ENCODE results near the gene NEO1. TPM values are rescaled to one million over a fixed set of nuclear protein-coding genes. Genes with fewer than 3 reads are reported as not detected.

Gene NEO1
- total RNA-seq, 5 donors from 2014 or later (not counting 1 experiment from before 2014, with no cell fraction given): 5.0 to 16.6 (median 10.2) TPM

DNA sequence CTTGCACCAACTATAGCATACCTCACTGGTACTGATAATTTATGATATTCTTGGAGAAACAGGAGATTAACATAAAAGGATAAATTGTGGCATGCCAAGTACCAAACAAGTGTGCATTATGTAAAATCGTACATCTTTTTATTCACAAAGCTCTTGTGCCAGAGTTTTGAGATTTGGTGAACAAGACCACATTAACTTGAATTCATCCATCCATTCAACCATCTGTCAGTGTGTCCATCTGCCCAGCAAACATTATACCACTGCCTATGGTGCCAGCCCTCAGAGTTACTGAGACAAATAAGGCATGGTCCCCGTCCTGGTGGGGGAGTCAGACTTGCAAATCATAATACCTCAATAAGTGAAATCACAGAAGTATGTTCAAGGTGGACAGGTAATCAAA lies 17.0 kb upstream of the NEO1 start:
- Mint-ChIP-seq H3K27ac (no peak overlapping the region), H3K9me3 (no peaks in the 10 kb centered on the region)
- CTCF ChIA-PET: no interaction called here

DNA sequence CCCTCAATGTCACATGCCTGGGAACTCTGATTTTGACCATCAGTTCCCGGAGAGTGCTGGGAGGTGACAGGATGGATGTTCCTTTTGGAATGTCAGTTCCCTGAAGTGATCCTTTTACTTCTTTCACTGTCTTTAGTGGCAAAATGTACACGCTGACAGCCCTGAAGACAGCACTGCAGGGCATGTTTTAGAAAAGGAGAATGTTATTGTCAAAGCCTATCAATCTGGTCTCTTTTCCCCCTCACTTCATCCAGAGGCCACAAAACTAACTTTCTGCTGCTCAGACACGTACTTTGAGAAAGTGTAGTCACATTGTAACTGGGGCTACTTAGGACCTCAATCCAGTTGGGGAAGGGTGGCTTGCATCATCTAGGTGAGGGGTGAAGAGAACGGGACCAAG lies 14.0 kb upstream of the NEO1 start:
- H3K27ac ChIP-seq (ENCODE audit: low read length): no peak overlapping the region
- H3K36me3 ChIP-seq (ENCODE audit: control insufficient read depth in 2 of 2, extremely low read depth in 1 of 2, insufficient read depth in 1 of 2, low read length in 1 of 2): no peaks in the 10 kb centered on the region
- Mint-ChIP-seq H3K4me1 (no peaks in the 10 kb centered on the region), H3K27ac (no peak overlapping the region), H3K9me3 (no peaks in the 10 kb centered on the region), H3K4me3 (no peak overlapping the region), H3K27me3 (peaks cover 2 to 8% of the 10 kb centered on the region in 2 donors), H3K36me3 (no peaks in the 10 kb centered on the region)
- no peak for DNase-seq
- CTCF ChIA-PET: interaction anchor here in 1 of 2 donors (1.1 kb wide), 1 partner anchor 17 kb away, joined by 3 read pairs; no protein-coding TSS in a partner anchor
- WGBS (ENCODE audit: insufficient coverage): no CpG with 5 or more reads among the region's 4 CpGs
- H3K4me3 ChIP-seq (ENCODE audit: control insufficient read depth in 1 of 2, extremely low read depth in 1 of 2, low read length in 1 of 2): no peak overlapping the region
- no peaks in the 10 kb centered on the region for H3K4me1 ChIP-seq (ENCODE audit: control insufficient read depth in 1 of 2, extremely low read depth in 1 of 2, insufficient read depth in 2 of 2, low read length in 2 of 2)
- ATAC-seq (replicated peaks in 1 of 4): no peak
- peaks cover 0 to 17% of the 10 kb centered on the region in 2 experiments for H3K27me3 ChIP-seq (replicated peaks in 1 of 2; ENCODE audit: control insufficient read depth in 2 of 2, extremely low read depth in 1 of 2, insufficient read depth in 2 of 2, low read length in 1 of 2)
- H3K9me3 ChIP-seq: no peaks in the 10 kb centered on the region
- POLR2A ChIA-PET: no interaction called here

More for the DNA sequence above, 17.0 kb upstream of the NEO1 start:
- no peak for ATAC-seq (replicated peaks in 1 of 4)
- Histone ChIP-seq H3K27ac (ENCODE audit: low read length) (no peak overlapping the region), H3K36me3 (ENCODE audit: control insufficient read depth in 2 of 2, extremely low read depth in 1 of 2, insufficient read depth in 1 of 2, low read length in 1 of 2) (no peaks in the 10 kb centered on the region), H3K27me3 (replicated peaks in 1 of 2; ENCODE audit: control insufficient read depth in 2 of 2, extremely low read depth in 1 of 2, insufficient read depth in 2 of 2, low read length in 1 of 2) (peaks cover 4 to 20% of the 10 kb centered on the region in 2 experiments), H3K9me3 (no peaks in the 10 kb centered on the region), H3K4me3 (ENCODE audit: control insufficient read depth in 1 of 2, extremely low read depth in 1 of 2, low read length in 1 of 2) (no peak overlapping the region), H3K4me1 (ENCODE audit: control insufficient read depth in 1 of 2, extremely low read depth in 1 of 2, insufficient read depth in 2 of 2, low read length in 2 of 2) (no peaks in the 10 kb centered on the region)
- no peak for DNase-seq
- Mint-ChIP-seq H3K36me3 (no peaks in the 10 kb centered on the region), H3K27me3 (peaks cover 12 to 17% of the 10 kb centered on the region in 2 donors), H3K4me3 (no peak overlapping the region), H3K4me1 (no peaks in the 10 kb centered on the region)
- POLR2A ChIA-PET: no interaction called here
- no CpG with 5 or more reads among the region's 2 CpGs for WGBS (ENCODE audit: insufficient coverage)

DNA sequence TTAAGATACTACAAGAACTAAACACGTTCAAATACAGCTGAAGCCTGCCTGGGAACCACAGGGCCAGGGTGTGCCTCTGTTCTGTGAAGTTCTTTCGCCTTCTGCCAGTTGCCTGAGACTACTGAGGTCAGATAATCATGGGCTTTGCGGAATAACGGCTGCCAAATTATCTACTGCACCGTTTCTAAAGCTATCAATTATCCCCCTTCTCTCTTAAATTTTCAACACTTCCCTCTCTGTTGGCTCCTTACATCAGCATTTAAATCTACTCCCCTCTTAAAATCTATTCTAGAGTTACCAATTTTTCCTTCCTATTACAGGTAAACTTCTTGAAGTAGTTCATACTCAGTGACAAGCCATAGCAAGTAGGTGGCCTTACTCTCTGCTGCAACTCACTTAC lies 6.2 kb upstream of the NEO1 start:
- Histone ChIP-seq H3K4me1 (ENCODE audit: control insufficient read depth in 1 of 2, extremely low read depth in 1 of 2, insufficient read depth in 2 of 2, low read length in 2 of 2) (no peaks in the 10 kb centered on the region), H3K36me3 (ENCODE audit: control insufficient read depth in 2 of 2, extremely low read depth in 1 of 2, insufficient read depth in 1 of 2, low read length in 1 of 2) (no peaks in the 10 kb centered on the region), H3K4me3 (ENCODE audit: control insufficient read depth in 1 of 2, extremely low read depth in 1 of 2, low read length in 1 of 2) (no peak overlapping the region), H3K9me3 (no peaks in the 10 kb centered on the region), H3K27me3 (replicated peaks in 1 of 2; ENCODE audit: control insufficient read depth in 2 of 2, extremely low read depth in 1 of 2, insufficient read depth in 2 of 2, low read length in 1 of 2) (peaks cover 4 to 9% of the 10 kb centered on the region in 2 experiments), H3K27ac (ENCODE audit: low read length) (no peak overlapping the region)
- Mint-ChIP-seq H3K4me3 (no peak overlapping the region), H3K27ac (no peak overlapping the region), H3K27me3 (peaks cover 3 to 8% of the 10 kb centered on the region in 2 donors), H3K36me3 (no peaks in the 10 kb centered on the region), H3K9me3 (no peaks in the 10 kb centered on the region), H3K4me1 (peaks cover 2 to 3% (median 2%) of the 10 kb centered on the region in 3 donors)
- ChIA-PET POLR2A (no interaction called here), CTCF (interaction anchor here in 1 of 2 donors (0.6 kb wide), 1 partner anchor 9 kb away, joined by 3 read pairs; no protein-coding TSS in a partner anchor)
- no peak for DNase-seq
- ATAC-seq (replicated peaks in 1 of 4): no peak
- WGBS (ENCODE audit: insufficient coverage): 68% methylated on average over 5 of the region's 5 CpGs

DNA sequence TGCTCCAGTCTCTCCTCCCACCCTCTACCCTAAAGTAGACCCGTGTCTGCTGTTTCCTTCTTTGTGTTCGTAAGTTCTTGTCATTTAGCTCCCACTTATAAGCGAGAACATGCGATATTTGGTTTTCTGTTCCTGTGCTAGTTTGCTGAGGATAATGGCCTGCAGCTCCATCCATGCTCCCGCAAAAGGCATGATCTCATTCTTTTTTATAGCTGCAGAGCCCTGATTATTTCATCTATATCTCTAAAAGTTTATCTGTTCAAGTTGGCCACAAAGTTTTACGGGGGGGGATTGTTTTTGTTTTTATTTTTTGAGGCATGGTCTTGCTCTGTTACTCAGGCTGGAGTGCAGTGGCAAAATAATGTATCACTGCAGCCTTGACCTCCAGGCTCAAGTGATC lies 4.4 kb upstream of the NEO1 start:
- H3K36me3 Mint-ChIP-seq: no peaks in the 10 kb centered on the region
- POLR2A ChIA-PET: no interaction called here
- CTCF ChIA-PET: interaction anchor here in 1 of 2 donors (0.5 kb wide), 1 partner anchor 17 kb away, joined by 3 read pairs; no protein-coding TSS in a partner anchor
- H3K27ac ChIP-seq (ENCODE audit: low read length): no peak overlapping the region
- DNase-seq: no peak
- no peak overlapping the region for H3K27ac Mint-ChIP-seq
- H3K9me3 ChIP-seq: no peaks in the 10 kb centered on the region
- peaks cover 4 to 16% of the 10 kb centered on the region in 2 experiments for H3K27me3 ChIP-seq (replicated peaks in 1 of 2; ENCODE audit: control insufficient read depth in 2 of 2, extremely low read depth in 1 of 2, insufficient read depth in 2 of 2, low read length in 1 of 2)
- 100% methylated on average over 1 of the region's 6 CpGs for WGBS (ENCODE audit: insufficient coverage)
- peaks cover 3 to 8% of the 10 kb centered on the region in 2 donors for H3K27me3 Mint-ChIP-seq
- H3K9me3 Mint-ChIP-seq: no peaks in the 10 kb centered on the region
- H3K4me3 ChIP-seq (ENCODE audit: control insufficient read depth in 1 of 2, extremely low read depth in 1 of 2, low read length in 1 of 2): no peak overlapping the region
- H3K4me3 Mint-ChIP-seq: no peak overlapping the region
- H3K4me1 Mint-ChIP-seq: peaks cover 4 to 5% (median 5%) of the 10 kb centered on the region in 3 donors
- peaks cover 0 to 9% of the 10 kb centered on the region in 2 experiments for H3K4me1 ChIP-seq (ENCODE audit: control insufficient read depth in 1 of 2, extremely low read depth in 1 of 2, insufficient read depth in 2 of 2, low read length in 2 of 2)
- no peaks in the 10 kb centered on the region for H3K36me3 ChIP-seq (ENCODE audit: control insufficient read depth in 2 of 2, extremely low read depth in 1 of 2, insufficient read depth in 1 of 2, low read length in 1 of 2)
- no peak for ATAC-seq (replicated peaks in 1 of 4)

DNA sequence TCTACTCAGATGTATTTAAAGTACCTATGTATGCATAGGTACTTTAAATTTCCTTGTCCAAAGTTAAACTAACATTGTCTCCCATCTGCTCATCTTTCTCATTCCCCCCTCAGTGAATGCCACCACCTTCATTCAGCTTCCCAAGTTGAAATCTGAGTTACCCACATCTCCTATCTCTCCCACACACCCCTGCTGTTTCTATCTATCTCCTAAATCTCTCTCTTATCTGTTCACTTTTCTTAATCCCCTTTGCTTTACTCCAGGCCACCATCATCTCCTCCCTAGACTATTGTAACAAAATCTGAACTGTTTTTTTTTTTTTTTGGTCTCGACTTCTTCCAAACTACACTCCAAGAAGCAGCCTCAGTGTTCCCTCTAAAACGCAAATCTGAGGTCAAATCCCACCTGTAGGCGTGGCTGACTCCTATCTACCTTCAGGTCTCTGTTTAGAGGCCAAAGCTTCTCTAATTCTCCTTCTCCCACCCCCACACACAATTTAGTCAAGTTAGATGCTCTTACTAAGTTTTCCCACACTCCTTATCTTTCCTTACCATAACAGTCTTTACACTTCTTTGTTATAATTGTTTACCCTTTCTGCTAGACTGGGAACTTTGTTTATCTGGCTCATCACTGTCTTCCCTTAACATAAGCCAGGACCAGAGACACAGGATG lies 3.5 kb upstream of the NEO1 start:
- H3K4me1 Mint-ChIP-seq: peaks cover 12 to 13% (median 12%) of the 10 kb centered on the region in 3 donors
- Histone ChIP-seq H3K27ac (ENCODE audit: low read length) (no peak overlapping the region), H3K27me3 (replicated peaks in 1 of 2; ENCODE audit: control insufficient read depth in 2 of 2, extremely low read depth in 1 of 2, insufficient read depth in 2 of 2, low read length in 1 of 2) (peaks cover 9 to 20% of the 10 kb centered on the region in 2 experiments), H3K4me1 (ENCODE audit: control insufficient read depth in 1 of 2, extremely low read depth in 1 of 2, insufficient read depth in 2 of 2, low read length in 2 of 2) (peaks cover 2 to 16% of the 10 kb centered on the region in 2 experiments), H3K36me3 (ENCODE audit: control insufficient read depth in 2 of 2, extremely low read depth in 1 of 2, insufficient read depth in 1 of 2, low read length in 1 of 2) (no peaks in the 10 kb centered on the region), H3K4me3 (ENCODE audit: control insufficient read depth in 1 of 2, extremely low read depth in 1 of 2, low read length in 1 of 2) (no peak overlapping the region), H3K9me3 (no peaks in the 10 kb centered on the region)
- H3K27ac Mint-ChIP-seq: no peak overlapping the region
- H3K4me3 Mint-ChIP-seq: no peak overlapping the region
- CTCF ChIA-PET: interaction anchor here in 1 of 2 donors (0.5 kb wide), 1 partner anchor 16 kb away, joined by 3 read pairs; no protein-coding TSS in a partner anchor
- no peaks in the 10 kb centered on the region for H3K36me3 Mint-ChIP-seq
- no CpG with 5 or more reads among the region's 3 CpGs for WGBS (ENCODE audit: insufficient coverage)
- DNase-seq (no peak), ATAC-seq (replicated peaks in 1 of 4) (no peak)
- POLR2A ChIA-PET: no interaction called here
- no peaks in the 10 kb centered on the region for H3K9me3 Mint-ChIP-seq
- H3K27me3 Mint-ChIP-seq: peaks cover 3 to 8% of the 10 kb centered on the region in 2 donors

DNA sequence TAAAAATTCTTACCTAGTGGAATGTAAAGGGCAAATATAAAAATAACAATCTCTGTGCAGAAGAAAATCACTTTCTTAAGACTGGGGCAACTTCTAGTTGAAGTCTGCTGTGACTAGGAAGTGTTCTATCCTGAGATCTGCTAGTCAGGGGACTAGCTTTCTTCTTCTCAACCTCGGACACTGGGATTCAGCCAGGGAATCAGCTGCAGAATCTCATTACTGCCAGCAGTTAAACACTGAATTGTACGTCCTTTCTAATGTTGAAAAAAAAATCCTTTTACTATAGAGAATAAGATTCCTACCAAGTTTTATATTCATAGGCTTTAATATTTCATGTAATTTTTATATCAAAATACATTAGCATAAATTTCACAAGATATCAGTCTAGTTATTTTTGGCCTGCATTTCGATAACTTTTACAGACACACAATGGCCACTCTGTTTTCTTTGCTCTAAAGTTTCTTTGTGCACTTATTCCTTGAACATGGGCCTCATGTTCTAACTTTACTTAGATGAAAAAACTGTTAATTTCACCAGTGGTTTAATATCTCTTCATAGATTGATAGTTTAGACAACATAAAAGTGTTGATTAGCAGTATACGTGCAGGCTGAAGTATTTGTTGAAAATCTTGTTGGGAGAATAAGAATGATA lies 2.6 kb upstream of the NEO1 start:
- WGBS (ENCODE audit: insufficient coverage): no CpG with 5 or more reads among the region's 4 CpGs
- H3K4me1 ChIP-seq (ENCODE audit: control insufficient read depth in 1 of 2, extremely low read depth in 1 of 2, insufficient read depth in 2 of 2, low read length in 2 of 2): peaks cover 2 to 16% of the 10 kb centered on the region in 2 experiments
- peaks cover 12 to 18% of the 10 kb centered on the region in 2 experiments for H3K27me3 ChIP-seq (replicated peaks in 1 of 2; ENCODE audit: control insufficient read depth in 2 of 2, extremely low read depth in 1 of 2, insufficient read depth in 2 of 2, low read length in 1 of 2)

More for the DNA sequence above, 2.6 kb upstream of the NEO1 start:
- no peaks in the 10 kb centered on the region for H3K36me3 ChIP-seq (ENCODE audit: control insufficient read depth in 2 of 2, extremely low read depth in 1 of 2, insufficient read depth in 1 of 2, low read length in 1 of 2)
- H3K9me3 ChIP-seq: no peaks in the 10 kb centered on the region
- ChIA-PET POLR2A (no interaction called here), CTCF (interaction anchor here in 1 of 2 donors (0.6 kb wide), 1 partner anchor 19 kb away, joined by 4 read pairs; no protein-coding TSS in a partner anchor)
- Mint-ChIP-seq H3K4me3 (no peak overlapping the region), H3K9me3 (no peaks in the 10 kb centered on the region), H3K36me3 (no peaks in the 10 kb centered on the region), H3K4me1 (peaks cover 12 to 13% (median 12%) of the 10 kb centered on the region in 3 donors), H3K27ac (no peak overlapping the region), H3K27me3 (peaks cover 3 to 8% of the 10 kb centered on the region in 2 donors)
- H3K27ac ChIP-seq (ENCODE audit: low read length): no peak overlapping the region
- DNase-seq: no peak
- no peak for ATAC-seq (replicated peaks in 1 of 4)
- H3K4me3 ChIP-seq (ENCODE audit: control insufficient read depth in 1 of 2, extremely low read depth in 1 of 2, low read length in 1 of 2): no peak overlapping the region
